AG04450 (cell line): ENCODE results near the gene UBE2E2. TPM values are rescaled to one million over a fixed set of nuclear protein-coding genes. Genes with fewer than 3 reads are reported as not detected.
"Not testable (repeated sequence)": the region's sequence is repeated elsewhere in the genome, so short reads cannot be mapped to it uniquely, and the experiment has no call there.

Experiments
- CTCF ChIA-PET: fragments of 300-600, 350-600 bp; formaldehyde crosslinking; extraction: SDS; loops from one replicate; lab custom pipeline; 2022; ENCODE audit warnings: antibody characterized with exemption, inconsistent platforms; lab: Charles Lee
- POLR2A ChIA-PET: fragments of 350-600 bp; formaldehyde crosslinking; extraction: SDS; loops from one replicate; lab custom pipeline; 2021; ENCODE audit warnings: antibody characterized with exemption, inconsistent platforms; lab: Yijun Ruan, JAX
- DNase-seq: peaks from one replicate; pipeline ENCODE4 v3.0.0-alpha.2; 2011; ENCODE audit warnings: low read depth, low spot score
- H3K27ac ChIP-seq: one replicate; pipeline ENCODE4 v1.5.1; 2012; ENCODE audit warnings: low read depth, low read length, control low read depth
- H3K27me3 ChIP-seq: one replicate; pipeline ENCODE4 v1.6.0; 2012; ENCODE audit warnings: low read length; ENCODE audit not compliant: control insufficient read depth, insufficient read depth
- H3K4me3 ChIP-seq: 2 replicates; pipeline ENCODE4 v1.5.1; 2011; ENCODE audit warnings: mild to moderate bottlenecking, low read depth, low read length, control low read depth
- H3K9me3 ChIP-seq: 2 replicates; pipeline ENCODE4 v1.5.1; 2012; ENCODE audit warnings: low read length; ENCODE audit not compliant: control insufficient read depth, insufficient read depth
- polyA plus RNA-seq: library from polyadenylated mRNA; depleted of rRNA; stranded (reverse); fragments of >200 nt; gene quantifications from 2 replicates; pipeline ENCODE4 v1.2.3, GENCODE V29; 2011
- TF ChIP-seq, protein P1 (sequence below): IDR thresholded peaks from 2 replicates; pipeline ENCODE4 v1.5.1; 2011; ENCODE audit warnings: low read depth, low read length, control low read depth, inconsistent platforms

UBE2E2 gene
- polyA plus RNA-seq, 1 experiment: 43.2 TPM

GRCh38 chr3:23608650-23609049 is 405.5 kb downstream of the UBE2E2 start:
- Histone ChIP-seq H3K9me3 (no peaks in the 10 kb centered on the region), H3K4me3 (no peak overlapping the region), H3K27ac (no peak overlapping the region), H3K27me3 (no peaks in the 10 kb centered on the region)
- TF ChIP-seq, protein P1, sequence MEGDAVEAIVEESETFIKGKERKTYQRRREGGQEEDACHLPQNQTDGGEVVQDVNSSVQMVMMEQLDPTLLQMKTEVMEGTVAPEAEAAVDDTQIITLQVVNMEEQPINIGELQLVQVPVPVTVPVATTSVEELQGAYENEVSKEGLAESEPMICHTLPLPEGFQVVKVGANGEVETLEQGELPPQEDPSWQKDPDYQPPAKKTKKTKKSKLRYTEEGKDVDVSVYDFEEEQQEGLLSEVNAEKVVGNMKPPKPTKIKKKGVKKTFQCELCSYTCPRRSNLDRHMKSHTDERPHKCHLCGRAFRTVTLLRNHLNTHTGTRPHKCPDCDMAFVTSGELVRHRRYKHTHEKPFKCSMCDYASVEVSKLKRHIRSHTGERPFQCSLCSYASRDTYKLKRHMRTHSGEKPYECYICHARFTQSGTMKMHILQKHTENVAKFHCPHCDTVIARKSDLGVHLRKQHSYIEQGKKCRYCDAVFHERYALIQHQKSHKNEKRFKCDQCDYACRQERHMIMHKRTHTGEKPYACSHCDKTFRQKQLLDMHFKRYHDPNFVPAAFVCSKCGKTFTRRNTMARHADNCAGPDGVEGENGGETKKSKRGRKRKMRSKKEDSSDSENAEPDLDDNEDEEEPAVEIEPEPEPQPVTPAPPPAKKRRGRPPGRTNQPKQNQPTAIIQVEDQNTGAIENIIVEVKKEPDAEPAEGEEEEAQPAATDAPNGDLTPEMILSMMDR: no peak
- POLR2A ChIA-PET: no interaction called here
- CTCF ChIA-PET: no interaction called here
- DNase-seq: no peak

- peak overlapping the region; percentile 92 for H3K27ac ChIP-seq
Observed at GRCh38 chr3:23611737-23612295, 408.7 kb downstream of the UBE2E2 start.

GRCh38 chr3:23612296-23612891 is 409.3 kb downstream of the UBE2E2 start:
- POLR2A ChIA-PET: interaction anchor here (0.6 to 1.4 kb wide), 3 partner anchors 12 to 56 kb away, joined by 3 to 7 read pairs (median 3); no protein-coding TSS in a partner anchor
- CTCF ChIA-PET: interaction anchor here (0.7 to 1.7 kb wide), 4 partner anchors 10 to 276 kb away, joined by 3 to 5 read pairs (median 4); no protein-coding TSS in a partner anchor
- Histone ChIP-seq H3K27ac (peak overlapping the region; percentile 92), H3K9me3 (no peaks in the 10 kb centered on the region), H3K4me3 (no peak overlapping the region), H3K27me3 (no peaks in the 10 kb centered on the region)
- TF ChIP-seq, protein P1: no peak
- peak; percentile 30 for DNase-seq

More at GRCh38 chr3:23611737-23612295, 408.7 kb downstream of the UBE2E2 start:
- Histone ChIP-seq H3K9me3 (no peaks in the 10 kb centered on the region), H3K4me3 (no peak overlapping the region), H3K27me3 (no peaks in the 10 kb centered on the region)
- POLR2A ChIA-PET: interaction anchor here (0.6 to 1.4 kb wide), 3 partner anchors 12 to 57 kb away, joined by 3 to 7 read pairs (median 3); no protein-coding TSS in a partner anchor
- peak; percentile 29 for DNase-seq
- CTCF ChIA-PET: interaction anchor here (0.7 to 1.7 kb wide), 4 partner anchors 9 to 276 kb away, joined by 3 to 5 read pairs (median 4); no protein-coding TSS in a partner anchor
- TF ChIP-seq, protein P1: no peak

- Histone ChIP-seq H3K4me3 (no peak overlapping the region), H3K27ac (no peak overlapping the region), H3K9me3 (no peaks in the 10 kb centered on the region), H3K27me3 (no peaks in the 10 kb centered on the region)
- POLR2A ChIA-PET: interaction anchor here (0.6 kb wide), 1 partner anchor 163 kb away, joined by 6 read pairs; no protein-coding TSS in a partner anchor
- TF ChIP-seq, protein P1: no peak
- DNase-seq: no peak
- CTCF ChIA-PET: no interaction called here
Observed at GRCh38 chr3:23615068-23615467, 411.9 kb downstream of the UBE2E2 start.

GRCh38 chr3:23618475-23618874 is 415.3 kb downstream of the UBE2E2 start:
- DNase-seq, H3K4me3 ChIP-seq, CTCF ChIA-PET, H3K9me3 ChIP-seq, POLR2A ChIA-PET, H3K27ac ChIP-seq, H3K27me3 ChIP-seq: not testable (repeated sequence)
